COLO668 (cell line): ENCODE measurements around the gene ROGDI.

ENCODE experiments used
- DNase-seq: peaks from one replicate; lab custom pipeline; 2025; ENCODE audit not compliant: unreplicated experiment; lab: John Stamatoyannopoulos, UW

Gene ROGDI

GRCh38 chr16:4768549-4769305, 33.7 kb downstream of the ROGDI start:
- DNase-seq, result peak; percentile 92

GRCh38 chr16:4767872-4768548, 34.4 kb downstream of the ROGDI start:
- DNase-seq, result peak; percentile 19

- DNase-seq, result peak; percentile 96
Observed at GRCh38 chr16:4766875-4767628, 35.4 kb downstream of the ROGDI start, which contains the start of gene ZNF500. Gene ZNF500, minus strand, starts transcription at chr16:4767162. Its CDS starts 1,184 bp downstream, at chr16:4765978.

GRCh38 chr16:4765511-4766474, 36.6 kb downstream of the ROGDI start:
- DNase-seq, result no peak

GRCh38 chr16:4763791-4764190, 38.6 kb downstream of the ROGDI start:
- DNase-seq, result no peak

GRCh38 chr16:4762205-4762604, 40.2 kb downstream of the ROGDI start:
- no peak for DNase-seq

GRCh38 chr16:4760221-4760910, 42.1 kb downstream of the ROGDI start:
- DNase-seq, result no peak

GRCh38 chr16:4755687-4756086, 46.7 kb downstream of the ROGDI start:
- no peak for DNase-seq

GRCh38 chr16:4754865-4755264, 47.6 kb downstream of the ROGDI start:
- DNase-seq, result no peak

GRCh38 chr16:4753227-4753626, 49.2 kb downstream of the ROGDI start:
- no peak for DNase-seq

- no peak for DNase-seq
Observed at GRCh38 chr16:4752351-4753100, 49.9 kb downstream of the ROGDI start.

GRCh38 chr16:4750896-4751295, 51.5 kb downstream of the ROGDI start:
- DNase-seq, result no peak

GRCh38 chr16:4749700-4750257, 52.7 kb downstream of the ROGDI start:
- no peak for DNase-seq

GRCh38 chr16:4748682-4749411, 53.6 kb downstream of the ROGDI start:
- DNase-seq, result no peak

GRCh38 chr16:4747906-4748681, 54.3 kb downstream of the ROGDI start:
- DNase-seq, result no peak

- DNase-seq, result no peak
Observed at GRCh38 chr16:4746991-4747574, 55.4 kb downstream of the ROGDI start.
